ENCODE measurements around the gene FGD3. TPM values are rescaled to one million over a fixed set of nuclear protein-coding genes. Genes with fewer than 3 reads are reported as not detected.
A peak's percentile ranks its signal among the peaks of the same experiment; 100 is the strongest.

Gene FGD3
- total RNA-seq, 1 experiment from 2014 or later: 89.0 TPM

- BruUV-seq (replicated peaks): no TSS peak
- Histone ChIP-seq H3K79me2 (ENCODE audit: low read depth) (no peaks in the 10 kb centered on the region), H3K4me1 (replicated peaks; ENCODE audit: insufficient read depth) (no peaks in the 10 kb centered on the region), H3F3A (ENCODE audit: insufficient read depth, low read depth) (no peaks in the 10 kb centered on the region), H3K27me3 (ENCODE audit: insufficient read depth, low read depth) (no peaks in the 10 kb centered on the region), H3K36me3 (ENCODE audit: low read depth) (peaks cover 10% of the 10 kb centered on the region), H4K20me1 (ENCODE audit: insufficient read depth) (no peaks in the 10 kb centered on the region), H2AFZ (no peak overlapping the region), H3K9me3 (ENCODE audit: insufficient read depth, low read depth) (no peaks in the 10 kb centered on the region), H3K4me2 (no peak overlapping the region), H3K9me2 (ENCODE audit: insufficient read depth) (no peaks in the 10 kb centered on the region), H3K27ac (no peak overlapping the region), H3K4me3 (no peak overlapping the region)
- CTCF ChIA-PET: no interaction called here
- TF ChIP-seq CTCF (conservative IDR thresholded peaks at IDR 0.05): no peak
- TF ChIP-seq EZH2 (IDR thresholded peaks at IDR 0.05; ENCODE audit: low read depth): no peak
- DNase-seq: no peak
- intact Hi-C loops (cut with micrococcal nuclease; ENCODE audit: unreplicated experiment): no loop called here
- POLR2A ChIA-PET (ENCODE audit: unreplicated experiment): no interaction called here
These were observed 76.1 kb downstream of the FGD3 start for GRCh38 chr9:93023521-93023815.

- Histone ChIP-seq H4K20me1 (ENCODE audit: insufficient read depth) (no peaks in the 10 kb centered on the region), H3K9me2 (ENCODE audit: insufficient read depth) (no peaks in the 10 kb centered on the region), H3K4me2 (no peak overlapping the region), H3K36me3 (ENCODE audit: low read depth) (peaks cover 4% of the 10 kb centered on the region; the same call in 1 of the 2 replicates), H3K27ac (no peak overlapping the region), H3K4me3 (no peak overlapping the region), H3F3A (ENCODE audit: insufficient read depth, low read depth) (no peaks in the 10 kb centered on the region), H2AFZ (no peak overlapping the region), H3K4me1 (replicated peaks; ENCODE audit: insufficient read depth) (no peaks in the 10 kb centered on the region), H3K27me3 (ENCODE audit: insufficient read depth, low read depth) (no peaks in the 10 kb centered on the region), H3K9me3 (ENCODE audit: insufficient read depth, low read depth) (no peaks in the 10 kb centered on the region), H3K79me2 (ENCODE audit: low read depth) (no peaks in the 10 kb centered on the region)
- TF ChIP-seq EZH2 (IDR thresholded peaks at IDR 0.05; ENCODE audit: low read depth): no peak
- no peak for TF ChIP-seq CTCF (conservative IDR thresholded peaks at IDR 0.05)
- DNase-seq: no peak
- POLR2A ChIA-PET (ENCODE audit: unreplicated experiment): no interaction called here
- BruUV-seq (replicated peaks): no TSS peak
- intact Hi-C loops (cut with micrococcal nuclease; ENCODE audit: unreplicated experiment): no loop called here
- CTCF ChIA-PET: interaction anchor here (1.1 kb wide), 1 partner anchor 308 kb away, joined by 4 read pairs; no protein-coding TSS in a partner anchor
These were observed 77.3 kb downstream of the FGD3 start for GRCh38 chr9:93024646-93024910.

DNA sequence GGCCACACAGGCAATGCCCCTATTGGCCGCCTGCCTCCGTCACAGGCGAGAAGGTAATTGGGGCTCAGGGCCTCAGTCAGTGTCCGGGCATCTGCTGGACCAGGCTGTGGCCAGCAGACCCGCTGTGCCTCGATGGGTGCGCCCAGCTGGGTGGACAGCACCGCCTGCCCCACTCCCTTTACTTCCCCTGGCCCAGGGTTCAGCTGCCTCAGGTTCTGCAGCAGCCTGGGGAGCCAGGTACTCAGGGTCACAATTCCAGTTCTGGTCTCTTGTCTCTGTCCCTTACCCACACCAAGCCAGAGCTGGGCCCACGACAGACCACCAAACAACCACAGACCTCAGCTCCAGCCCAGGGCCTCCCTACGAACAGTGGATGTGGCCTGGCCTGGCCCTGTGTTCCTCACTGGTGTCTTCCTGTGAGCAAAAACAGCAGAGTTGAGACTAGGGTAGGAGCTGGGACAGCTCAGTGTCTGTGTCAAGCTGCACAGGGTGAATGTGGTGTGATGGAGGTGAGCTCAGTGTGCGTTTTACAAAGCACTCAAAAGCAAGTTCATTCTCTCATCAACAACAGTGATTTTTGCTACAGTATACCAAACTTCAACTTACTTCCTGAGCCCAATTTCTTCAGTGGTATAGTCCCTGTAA lies 77.8 kb downstream of the FGD3 start:
- intact Hi-C loops (cut with micrococcal nuclease; ENCODE audit: unreplicated experiment): no loop called here
- no TSS peak for BruUV-seq (replicated peaks)
- Histone ChIP-seq H3K4me1 (replicated peaks; ENCODE audit: insufficient read depth) (no peaks in the 10 kb centered on the region), H3K4me3 (no peak overlapping the region), H4K20me1 (ENCODE audit: insufficient read depth) (no peaks in the 10 kb centered on the region), H3K27ac (no peak overlapping the region), H3K9me3 (ENCODE audit: insufficient read depth, low read depth) (no peaks in the 10 kb centered on the region), H3K79me2 (ENCODE audit: low read depth) (no peaks in the 10 kb centered on the region), H3K36me3 (ENCODE audit: low read depth) (0 out of 2 replicates have a peak, but pooled peaks cover 4% of the 10 kb centered on the region), H3F3A (ENCODE audit: insufficient read depth, low read depth) (no peaks in the 10 kb centered on the region), H3K9me2 (ENCODE audit: insufficient read depth) (no peaks in the 10 kb centered on the region), H3K27me3 (ENCODE audit: insufficient read depth, low read depth) (no peaks in the 10 kb centered on the region), H2AFZ (no peak overlapping the region), H3K4me2 (no peak overlapping the region)
- DNase-seq: no peak
- POLR2A ChIA-PET (ENCODE audit: unreplicated experiment): no interaction called here
- no peak for TF ChIP-seq EZH2 (IDR thresholded peaks at IDR 0.05; ENCODE audit: low read depth)
- CTCF ChIA-PET: interaction anchor here (1.1 kb wide), 1 partner anchor 308 kb away, joined by 4 read pairs; no protein-coding TSS in a partner anchor

DNA sequence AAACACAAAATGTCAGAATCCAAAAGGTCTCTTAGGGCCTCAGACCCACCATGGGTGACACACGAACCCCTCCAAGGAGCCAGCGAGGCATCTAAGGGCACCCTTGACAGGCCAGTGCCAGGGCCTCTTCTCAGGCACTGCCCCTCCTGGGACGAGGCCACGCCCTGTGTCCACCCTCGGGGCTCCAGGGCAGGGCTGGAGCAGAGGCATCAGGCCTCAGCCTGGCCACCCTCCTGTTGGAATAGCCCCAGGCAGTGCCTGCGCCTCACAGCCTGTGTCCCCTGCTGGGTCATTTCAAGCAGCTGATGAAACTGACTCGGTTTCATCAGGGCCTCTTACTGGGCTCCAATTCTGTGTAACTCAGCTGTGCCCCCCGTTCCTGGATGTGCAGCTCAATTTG lies 78.4 kb downstream of the FGD3 start:
- peak in 1 of 2 experiments; percentile 46 for DNase-seq
- intact Hi-C loops (cut with micrococcal nuclease; ENCODE audit: unreplicated experiment): no loop called here
- H3K9me2 ChIP-seq (ENCODE audit: insufficient read depth): no peaks in the 10 kb centered on the region
- H2AFZ ChIP-seq: no peak overlapping the region
- H3F3A ChIP-seq (ENCODE audit: insufficient read depth, low read depth): no peaks in the 10 kb centered on the region
- POLR2A ChIA-PET (ENCODE audit: unreplicated experiment): no interaction called here
- no peaks in the 10 kb centered on the region for H3K9me3 ChIP-seq (ENCODE audit: insufficient read depth, low read depth)
- no peak overlapping the region for H3K4me2 ChIP-seq
- TF ChIP-seq EZH2 (IDR thresholded peaks at IDR 0.05; ENCODE audit: low read depth) (no peak), CTCF (conservative IDR thresholded peaks at IDR 0.05) (no peak)
- BruUV-seq (replicated peaks): no TSS peak
- no peak overlapping the region for H3K27ac ChIP-seq
- CTCF ChIA-PET: interaction anchor here (1.1 kb wide), 1 partner anchor 309 kb away, joined by 4 read pairs; no protein-coding TSS in a partner anchor
- no peak overlapping the region for H3K4me3 ChIP-seq
- no peaks in the 10 kb centered on the region for H4K20me1 ChIP-seq (ENCODE audit: insufficient read depth)
- no peaks in the 10 kb centered on the region for H3K27me3 ChIP-seq (ENCODE audit: insufficient read depth, low read depth)
- no peaks in the 10 kb centered on the region for H3K79me2 ChIP-seq (ENCODE audit: low read depth)
- no peaks in the 10 kb centered on the region for H3K4me1 ChIP-seq (replicated peaks; ENCODE audit: insufficient read depth)
- 0 out of 2 replicates have a peak, but pooled peaks cover under 1% of the 10 kb centered on the region for H3K36me3 ChIP-seq (ENCODE audit: low read depth)
